Omental fat pad (tissue), 4 donors: ENCODE results near the gene ALDH1A3. TPM values are rescaled to one million over a fixed set of nuclear protein-coding genes. Genes with fewer than 3 reads are reported as not detected.
"Not testable (repeated sequence)": the region's sequence is repeated elsewhere in the genome, so short reads cannot be mapped to it uniquely, and the experiment has no call there.

Experiments used
- ATAC-seq: fragments of 150-250 bp; one replicate; pipeline ENCODE4 v1.9.1; 2016; ENCODE audit warnings: mild to moderate bottlenecking, moderate library complexity; ENCODE audit not compliant: low FRiP score
- DNase-seq: peaks from one replicate; pipeline ENCODE4 v3.0.0-alpha.2; 2019; ENCODE audit warnings: low spot score
- CTCF ChIP-seq, 3 donors: fragments of 450-650 bp; IDR thresholded peaks; one replicate each; pipeline ENCODE4 v1.5.1; 2016 to 2017; ENCODE audit warnings: antibody characterized with exemption in 3 of 3, mild to moderate bottlenecking in 3 of 3, moderate library complexity in 2 of 3
- total RNA-seq, 4 donors: library from RNA; depleted of rRNA; stranded (reverse); fragments of >200 nt; gene quantifications; one replicate each; pipeline ENCODE4 v1.1.0, GENCODE V29; 2016

ALDH1A3 gene
- total RNA-seq, 4 donors from 2014 or later = 61.3 to 1,088 (median 519) TPM

DNA sequence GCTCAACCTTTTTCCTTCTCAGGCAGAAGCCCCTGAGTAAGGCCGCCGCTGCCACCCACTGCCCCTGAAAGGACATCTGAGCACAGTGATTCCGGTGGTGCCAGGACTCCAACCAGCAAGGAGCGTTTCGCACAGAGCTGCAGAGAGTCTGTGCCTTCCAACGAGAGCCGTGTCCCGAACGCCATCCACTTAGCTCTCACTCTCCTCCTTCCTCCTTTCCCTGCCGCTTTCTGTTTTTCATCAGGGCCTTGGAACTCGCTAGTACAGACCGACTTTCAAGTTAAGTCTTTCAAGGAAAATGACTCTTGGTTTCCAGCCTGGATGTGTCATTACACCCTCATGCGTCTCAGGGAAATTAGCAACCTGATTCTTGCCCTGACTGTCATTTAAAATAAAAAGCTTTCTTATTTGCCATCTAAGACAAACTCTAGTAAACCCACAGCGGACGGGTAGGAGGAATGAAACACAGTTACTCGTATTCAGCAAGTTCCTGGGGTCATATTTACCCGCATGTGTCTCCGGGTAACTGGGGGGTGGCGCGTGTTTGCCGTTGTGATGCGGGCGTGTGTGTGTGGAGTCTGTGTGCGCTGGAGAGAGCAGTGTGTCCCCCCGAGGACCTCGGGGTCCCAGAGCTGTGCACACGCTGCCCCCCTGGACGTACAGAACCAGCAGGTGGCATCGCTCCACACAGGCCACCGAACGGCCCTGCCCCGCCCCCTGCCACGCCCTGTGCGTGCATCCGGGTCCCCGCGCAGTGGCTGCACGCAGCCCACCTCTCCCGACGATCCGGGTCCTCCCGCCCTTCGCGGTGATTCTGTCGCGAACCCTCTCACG is 30.4 kb upstream of the ALDH1A3 start:
- ATAC-seq (peak; percentile 94), DNase-seq (no peak)

GRCh38 chr15:100849855-100850218 is 29.8 kb upstream of the ALDH1A3 start:
- no peak for ATAC-seq
- TF ChIP-seq CTCF (IDR thresholded peaks at IDR 0.05) = no peak

More for the DNA sequence above, 30.4 kb upstream of the ALDH1A3 start:
- no peak for TF ChIP-seq CTCF (IDR thresholded peaks at IDR 0.05)

GRCh38 chr15:100851428-100852015 is 28.1 kb upstream of the ALDH1A3 start:
- ATAC-seq, DNase-seq: not testable (repeated sequence)

More at GRCh38 chr15:100849855-100850218, 29.8 kb upstream of the ALDH1A3 start:
- no peak for DNase-seq

GRCh38 chr15:100852630-100853029 is 27.0 kb upstream of the ALDH1A3 start:
- no peak for TF ChIP-seq CTCF (IDR thresholded peaks at IDR 0.05)
- no peak for ATAC-seq
- no peak for DNase-seq

DNA sequence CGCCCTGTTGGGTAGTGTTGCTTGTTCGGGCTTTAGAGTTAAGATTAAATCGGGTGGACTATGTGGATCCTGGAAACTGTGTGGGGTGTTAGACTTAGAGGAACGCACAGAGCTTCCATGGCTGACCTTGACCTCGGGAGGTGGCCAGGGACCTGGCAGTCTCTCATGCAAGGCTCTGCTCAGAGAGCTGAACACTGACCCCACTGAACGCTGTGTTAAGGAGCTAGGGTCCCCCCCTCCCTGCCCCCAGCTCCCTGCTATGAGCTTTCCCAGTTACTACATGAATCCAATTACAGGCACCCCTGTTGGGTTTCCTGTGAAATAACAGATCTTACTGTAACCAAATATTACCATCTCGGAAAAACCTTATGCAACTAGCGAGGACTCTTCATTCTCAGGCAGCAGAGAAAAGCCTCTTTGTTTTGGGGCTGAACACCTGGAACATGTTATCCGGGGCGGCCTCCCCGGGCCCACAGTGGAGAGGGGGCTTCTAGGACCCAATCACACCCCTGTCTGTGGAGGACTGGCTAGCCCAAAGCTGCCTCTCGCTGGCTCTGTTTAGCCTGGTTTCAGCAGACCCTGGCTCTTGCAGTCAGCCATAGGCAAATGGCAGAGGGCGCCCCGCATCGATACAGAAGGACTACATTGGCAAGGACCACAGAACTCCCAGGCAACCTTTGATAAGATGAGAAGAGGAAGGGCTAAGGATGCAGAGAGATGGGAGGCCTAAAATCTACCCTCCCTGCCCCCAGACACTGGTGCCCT is 25.8 kb upstream of the ALDH1A3 start:
- TF ChIP-seq CTCF (IDR thresholded peaks at IDR 0.05) = no peak
- no peak for DNase-seq
- ATAC-seq = no peak

DNA sequence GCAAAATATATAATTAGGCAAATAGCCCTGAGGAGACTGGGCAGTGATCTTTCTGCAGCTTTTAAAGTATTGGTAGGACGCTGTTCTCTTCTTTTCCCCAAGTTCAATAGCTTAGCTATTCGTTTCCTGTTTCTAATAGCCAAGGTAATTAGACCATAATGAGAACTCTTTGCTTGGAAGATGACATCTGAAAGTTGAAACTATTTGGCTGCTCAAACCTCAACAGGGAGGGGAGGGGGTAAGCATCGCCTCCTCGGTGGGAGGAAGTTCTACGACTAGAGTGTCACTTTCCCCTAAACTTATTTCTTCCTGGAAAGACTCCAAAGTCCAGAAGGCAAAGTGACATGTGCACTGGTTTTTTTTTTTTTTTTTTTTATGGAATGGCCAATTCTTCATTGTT is 22.8 kb upstream of the ALDH1A3 start:
- ATAC-seq = no peak
- TF ChIP-seq CTCF (IDR thresholded peaks at IDR 0.05) = no peak
- DNase-seq = no peak

DNA sequence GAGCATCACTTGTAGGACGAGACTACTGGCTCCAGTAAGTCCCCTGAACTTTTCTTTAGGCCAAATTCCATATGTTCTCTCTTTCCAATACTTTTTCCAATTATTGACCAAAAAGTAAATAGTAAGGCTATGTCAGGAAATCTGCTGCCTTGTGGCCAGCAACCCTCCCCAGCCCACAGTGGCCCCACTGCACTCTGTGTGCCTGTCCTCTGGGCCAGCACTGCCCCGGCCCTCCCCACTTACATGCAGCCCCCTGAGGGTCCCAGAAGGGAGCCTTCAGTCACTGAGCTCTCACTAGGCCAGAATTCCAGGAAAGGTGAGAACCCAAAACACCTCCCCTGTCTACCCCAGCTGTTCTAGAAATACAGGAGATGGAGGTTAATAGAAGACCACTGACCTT is 21.3 kb upstream of the ALDH1A3 start:
- no peak for DNase-seq

More for the DNA sequence above, 21.3 kb upstream of the ALDH1A3 start:
- ATAC-seq = no peak
- no peak for TF ChIP-seq CTCF (IDR thresholded peaks at IDR 0.05)
